SK-N-SH (cell line): Measurements from ENCODE around the gene C1QTNF4. TPM values are rescaled to one million over a fixed set of nuclear protein-coding genes. Genes with fewer than 3 reads are reported as not detected.

Experiments
- CTCF ChIA-PET: fragments of 300-600, 350-600 bp; formaldehyde crosslinking; extraction: SDS; loops from one replicate; lab custom pipeline; 2021; lab: Yijun Ruan, JAX
- POLR2A ChIA-PET: fragments of 350-600 bp; sonication (Branson Sonifier 250); formaldehyde crosslinking; extraction: SDS; loops from one replicate; lab custom pipeline; 2020; ENCODE audit warnings: antibody characterized with exemption, inconsistent platforms; lab: Yijun Ruan, JAX
- DNase-seq: peaks from one replicate; pipeline ENCODE4 v3.0.0; 2012
- H2AFZ ChIP-seq: fragments of 200-600 bp; sonication (generic); 2 replicates; pipeline ENCODE4 v1.8.1; 2016; ENCODE audit warnings: antibody characterized with exemption, mild to moderate bottlenecking, low read depth
- H3F3A ChIP-seq: fragments of 200-600 bp; sonication (generic); replicated peaks from 2 replicates; pipeline ENCODE3; 2016; ENCODE audit warnings: antibody characterized with exemption, mild to moderate bottlenecking; ENCODE audit not compliant: insufficient read depth
- H3K27ac ChIP-seq, 2 experiments: fragments of 200-500 bp in 1 of 2; fragments of 200-600 bp in 1 of 2; sonication (Bioruptor generic) in 1 of 2; sonication (generic), shearing (Covaris generic) in 1 of 2; 2 replicates each; pipeline versions ENCODE4 v1.5.1 to v1.6.1; 2014 to 2016; ENCODE audit warnings: low read depth in 2 of 2, inconsistent platforms in 1 of 2, low read length in 1 of 2, mild to moderate bottlenecking in 1 of 2, mixed read lengths in 1 of 2
- H3K27me3 ChIP-seq: fragments of 200-600 bp; sonication (generic), shearing (Covaris generic); 2 replicates; pipeline ENCODE4 v1.6.1; 2016; ENCODE audit warnings: mixed run types; ENCODE audit not compliant: insufficient read depth
- H3K36me3 ChIP-seq, 2 experiments: fragments of 200-500 bp in 1 of 2; fragments of 200-600 bp in 1 of 2; sonication (Bioruptor generic) in 1 of 2; sonication (generic) in 1 of 2; replicated peaks in 1 of 2; 2 replicates each; pipeline versions ENCODE3 to v1.5.1; 2014 to 2016; ENCODE audit warnings: low read length in 1 of 2, mild to moderate bottlenecking in 1 of 2; ENCODE audit not compliant: insufficient read depth in 2 of 2, control insufficient read depth in 1 of 2
- H3K4me1 ChIP-seq, 2 experiments: fragments of 200-500 bp in 1 of 2; fragments of 200-600 bp in 1 of 2; sonication (Bioruptor generic) in 1 of 2; sonication (generic), shearing (Covaris generic) in 1 of 2; 2 replicates each; pipeline versions ENCODE4 v1.5.1 to v1.6.1; 2014 to 2016; ENCODE audit warnings: low read depth in 1 of 2, low read length in 1 of 2, mixed run types in 1 of 2; ENCODE audit not compliant: insufficient read depth in 2 of 2, control insufficient read depth in 1 of 2
- H3K4me2 ChIP-seq: fragments of 200-600 bp; sonication (generic), shearing (Covaris generic); 2 replicates; pipeline ENCODE4 v1.6.1; 2017; ENCODE audit warnings: mixed run types
- H3K4me3 ChIP-seq, 2 experiments: fragments of 200-500 bp in 1 of 2; fragments of 200-600 bp in 1 of 2; sonication (Bioruptor generic) in 1 of 2; sonication (generic), shearing (Covaris generic) in 1 of 2; 2 replicates each; pipeline versions ENCODE4 v1.5.1 to v1.8.1; 2014 to 2016; ENCODE audit warnings: low read depth in 2 of 2, inconsistent platforms in 1 of 2, low read length in 1 of 2, mild to moderate bottlenecking in 1 of 2, mixed read lengths in 1 of 2, moderate library complexity in 1 of 2
- H3K79me2 ChIP-seq: fragments of 200-600 bp; sonication (generic); 2 replicates; pipeline ENCODE4 v1.8.1; 2017; ENCODE audit warnings: mild to moderate bottlenecking; ENCODE audit not compliant: insufficient read depth
- H3K9ac ChIP-seq: fragments of 200-600 bp; sonication (generic); 2 replicates; pipeline ENCODE4 v1.6.1; 2017; ENCODE audit warnings: mixed run types
- H3K9me2 ChIP-seq: fragments of 200-600 bp; sonication (generic); 2 replicates; pipeline ENCODE4 v1.6.1; 2017; ENCODE audit warnings: mixed run types
- H3K9me3 ChIP-seq: fragments of 200-600 bp; sonication (generic); 2 replicates; pipeline ENCODE4 v1.6.1; 2017; ENCODE audit warnings: mixed run types, mild to moderate bottlenecking, moderate library complexity
- H4K20me1 ChIP-seq: fragments of 200-600 bp; sonication (generic); 2 replicates; pipeline ENCODE4 v1.6.1; 2017; ENCODE audit warnings: mild to moderate bottlenecking, mixed run types; ENCODE audit not compliant: insufficient read depth
- CHD2 ChIP-seq: fragments of 150-350 bp; IDR thresholded peaks from 2 replicates; pipeline ENCODE4 v1.6.1; 2018; ENCODE audit warnings: low read length; ENCODE audit not compliant: partially characterized antibody
- CTCF ChIP-seq: fragments of 200-600 bp; sonication (generic); IDR thresholded peaks from 2 replicates; pipeline ENCODE4 v1.6.1; 2017; ENCODE audit warnings: antibody characterized with exemption, mild to moderate bottlenecking, moderate library complexity
- EP300 ChIP-seq, 2 experiments: IDR thresholded peaks; 2 replicates each; pipeline versions ENCODE4 v1.4.0 to v1.6.1; 2012; ENCODE audit warnings: borderline replicate concordance in 1 of 2, low read depth in 1 of 2, low read length in 1 of 2
- EZH2phosphoT487 ChIP-seq: fragments of 200-600 bp; sonication (generic); IDR thresholded peaks from 2 replicates; pipeline ENCODE4 v1.6.1; 2017; ENCODE audit warnings: low read depth, mixed run types, mild to moderate bottlenecking, antibody characterized with exemption, moderate library complexity, borderline replicate concordance
- FOXM1 ChIP-seq: IDR thresholded peaks from 2 replicates; pipeline ENCODE4 v1.4.0; 2012; ENCODE audit warnings: low read depth, mild to moderate bottlenecking
- GABPA ChIP-seq: IDR thresholded peaks from 2 replicates; pipeline ENCODE4 v1.4.0; 2012; ENCODE audit warnings: low read depth, mild to moderate bottlenecking
- JUND ChIP-seq: IDR thresholded peaks from 2 replicates; pipeline ENCODE4 v1.4.0; 2012
- MAX ChIP-seq: IDR thresholded peaks from 2 replicates; pipeline ENCODE4 v1.4.0; 2012; ENCODE audit warnings: low read depth
- MXI1 ChIP-seq: IDR thresholded peaks from 2 replicates; pipeline ENCODE4 v1.6.1; 2012; ENCODE audit warnings: mild to moderate bottlenecking, low read depth, low read length, improper control_type of control experiment
- NFIC ChIP-seq: IDR thresholded peaks from 2 replicates; pipeline ENCODE4 v1.4.0; 2012; ENCODE audit warnings: borderline replicate concordance
- NRF1 ChIP-seq: IDR thresholded peaks from 2 replicates; pipeline ENCODE4 v1.6.1; 2012; ENCODE audit warnings: low read depth, mild to moderate bottlenecking, low read length
- PBX3 ChIP-seq: IDR thresholded peaks from 2 replicates; pipeline ENCODE4; 2012
- POLR2AphosphoS5 ChIP-seq: IDR thresholded peaks from 2 replicates; pipeline ENCODE4 v1.6.1; 2012; ENCODE audit warnings: low read depth, low read length
- RAD21 ChIP-seq: IDR thresholded peaks from 2 replicates; pipeline ENCODE4 v1.6.1; 2012; ENCODE audit warnings: mild to moderate bottlenecking, low read length
- RCOR1 ChIP-seq: fragments of 150-350 bp; IDR thresholded peaks from 2 replicates; pipeline ENCODE4 v1.6.1; 2017; ENCODE audit warnings: antibody characterized with exemption, low read length
- REST ChIP-seq: IDR thresholded peaks from 2 replicates; pipeline ENCODE4 v1.6.1; 2012; ENCODE audit warnings: mild to moderate bottlenecking, low read depth, low read length, moderate library complexity
- RFX5 ChIP-seq: IDR thresholded peaks from 2 replicates; pipeline ENCODE4 v1.6.1; 2012; ENCODE audit warnings: mild to moderate bottlenecking, improper control_type of control experiment, low read length
- TAF1 ChIP-seq: IDR thresholded peaks from 2 replicates; pipeline ENCODE4 v1.6.1; 2012; ENCODE audit warnings: low read depth, mild to moderate bottlenecking, low read length, moderate library complexity, borderline replicate concordance
- WGBS: methylation state at CpG from one replicate; pipeline ENCODE4 v1.1.6; 2017; ENCODE audit warnings: low lambda C conversion rate; 5-methylcytosine and 5-hydroxymethylcytosine counted together
- polyA plus RNA-seq, 3 experiments: library from polyadenylated mRNA; depleted of rRNA; stranded (reverse); fragments of >200 nt; gene quantifications; 2 replicates each; pipeline ENCODE4 v1.2.3, GENCODE V29; 2012
- TF ChIP-seq, protein P1 (sequence below): fragments of 150-350 bp; IDR thresholded peaks from 2 replicates; pipeline ENCODE4 v1.6.1; 2016; ENCODE audit warnings: mild to moderate bottlenecking, low read depth, low read length

C1QTNF4 gene
- polyA plus RNA-seq, 1 of the 3 experiments (the other 2 are of a cell fraction): 0.08 TPM

DNA sequence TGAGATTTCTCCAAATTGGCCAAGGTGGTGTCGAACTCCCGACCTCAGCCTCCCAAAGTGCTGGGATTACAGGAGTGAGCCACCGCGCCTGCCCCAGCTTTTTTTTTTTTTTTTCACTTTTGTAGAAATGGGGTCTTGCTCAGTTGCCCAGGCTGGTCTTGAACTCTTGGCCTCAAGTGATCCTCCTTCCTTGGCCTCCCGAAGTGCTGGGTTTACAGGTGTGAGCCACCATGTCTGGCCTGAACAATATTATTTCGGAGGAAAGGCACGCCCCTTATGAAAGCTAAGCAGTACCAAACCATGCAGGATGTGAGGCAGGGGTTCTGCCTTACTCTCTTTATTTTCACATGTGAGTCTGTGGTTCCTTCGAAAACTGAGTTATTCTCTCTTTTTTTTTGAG lies 32.0 kb upstream of the C1QTNF4 start (continued):
- no peak for TF ChIP-seq CTCF
- TF ChIP-seq MAX: no peak
- no peak for TF ChIP-seq PBX3
- TF ChIP-seq EP300 (IDR thresholded peaks at IDR 0.05; ENCODE audit: borderline replicate concordance in 1 of 2, low read depth in 1 of 2, low read length in 1 of 2): no peak
- no peak for TF ChIP-seq RCOR1

- H3K36me3 ChIP-seq: peaks cover 50 to 62% of the 10 kb centered on the region in 2 experiments
- no peak overlapping the region for H2AFZ ChIP-seq
- WGBS: 95% methylated on average over 2 of the region's 2 CpGs
- no peak overlapping the region for H3K27ac ChIP-seq
- H3K9me2 ChIP-seq: no peaks in the 10 kb centered on the region
- TF ChIP-seq MXI1 (no peak), RCOR1 (no peak), NRF1 (no peak), CHD2 (no peak), GABPA (no peak), NFIC (no peak), PBX3 (no peak), RFX5 (no peak), REST (no peak), RAD21 (no peak), JUND (no peak), EP300 (IDR thresholded peaks at IDR 0.05; ENCODE audit: borderline replicate concordance in 1 of 2, low read depth in 1 of 2, low read length in 1 of 2) (no peak), TAF1 (no peak), FOXM1 (no peak), EZH2phosphoT487 (no peak), POLR2AphosphoS5 (no peak)
- TF ChIP-seq, protein P1, sequence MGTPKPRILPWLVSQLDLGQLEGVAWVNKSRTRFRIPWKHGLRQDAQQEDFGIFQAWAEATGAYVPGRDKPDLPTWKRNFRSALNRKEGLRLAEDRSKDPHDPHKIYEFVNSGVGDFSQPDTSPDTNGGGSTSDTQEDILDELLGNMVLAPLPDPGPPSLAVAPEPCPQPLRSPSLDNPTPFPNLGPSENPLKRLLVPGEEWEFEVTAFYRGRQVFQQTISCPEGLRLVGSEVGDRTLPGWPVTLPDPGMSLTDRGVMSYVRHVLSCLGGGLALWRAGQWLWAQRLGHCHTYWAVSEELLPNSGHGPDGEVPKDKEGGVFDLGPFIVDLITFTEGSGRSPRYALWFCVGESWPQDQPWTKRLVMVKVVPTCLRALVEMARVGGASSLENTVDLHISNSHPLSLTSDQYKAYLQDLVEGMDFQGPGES: no peak
- no peaks in the 10 kb centered on the region for H3K9me3 ChIP-seq
- no peak for DNase-seq
- ChIA-PET POLR2A (no interaction called here), CTCF (interaction anchor here (2.0 kb wide), 1 partner anchor 26 kb away, joined by 7 read pairs; the partner anchor contains the start of gene C1QTNF4)
- peaks cover 0 to 9% of the 10 kb centered on the region in 2 experiments; a peak in 1 of 4 replicates for H3K4me1 ChIP-seq
- H3K4me3 ChIP-seq: no peak overlapping the region
- H3K9ac ChIP-seq: no peak overlapping the region
- no peak overlapping the region for H3K4me2 ChIP-seq
- no peaks in the 10 kb centered on the region for H3K27me3 ChIP-seq
- no peaks in the 10 kb centered on the region for H3K79me2 ChIP-seq
- H3F3A ChIP-seq: peaks cover 13% of the 10 kb centered on the region
- H4K20me1 ChIP-seq: no peaks in the 10 kb centered on the region
Measured at GRCh38 chr11:47620836-47621378, 26.7 kb upstream of the C1QTNF4 start.
